Measurements from ENCODE around the gene COX18. TPM values are rescaled to one million over a fixed set of nuclear protein-coding genes. Genes with fewer than 3 reads are reported as not detected.
A peak's percentile ranks its signal among the peaks of the same experiment; 100 is the strongest.

COX18 gene
- total and polyA plus RNA-seq, 2 experiments from 2014 or later = 9.6 to 44.7 TPM

GRCh38 chr4:73028621-73029020 is 40.9 kb downstream of the COX18 start:
- DNase-seq (ENCODE audit: low spot score) = no peak
- no peaks in the 10 kb centered on the region for H3F3A ChIP-seq (replicated peaks; ENCODE audit: low read depth)
- Mint-ChIP-seq H3K4me3 (no peak overlapping the region), H3K27me3 (ENCODE audit: insufficient read depth, low read depth, poor library complexity) (no peaks in the 10 kb centered on the region), H3K4me1 (peaks cover 2% of the 10 kb centered on the region; the same call in 1 of the 3 replicates), H3K27ac (no peak overlapping the region), H3K36me3 (ENCODE audit: low read depth) (peaks cover 2% of the 10 kb centered on the region; the same call in 1 of the 3 replicates), H3K9me3 (no peaks in the 10 kb centered on the region; the same call in 2 of the 3 replicates)
- H3K27me3 ChIP-seq (ENCODE audit: insufficient read depth) = no peaks in the 10 kb centered on the region
- no peak overlapping the region for H3K4me3 ChIP-seq
- TF ChIP-seq EZH2phosphoT487 (IDR thresholded peaks at IDR 0.05; ENCODE audit: unreplicated experiment) = no peak
- no peak for TF ChIP-seq STAT1 (IDR thresholded peaks at IDR 0.05; ENCODE audit: unreplicated experiment)
- no peak for TF ChIP-seq EZH2 (IDR thresholded peaks at IDR 0.05; ENCODE audit: low read depth, unreplicated experiment)
- TF ChIP-seq, protein P1, sequence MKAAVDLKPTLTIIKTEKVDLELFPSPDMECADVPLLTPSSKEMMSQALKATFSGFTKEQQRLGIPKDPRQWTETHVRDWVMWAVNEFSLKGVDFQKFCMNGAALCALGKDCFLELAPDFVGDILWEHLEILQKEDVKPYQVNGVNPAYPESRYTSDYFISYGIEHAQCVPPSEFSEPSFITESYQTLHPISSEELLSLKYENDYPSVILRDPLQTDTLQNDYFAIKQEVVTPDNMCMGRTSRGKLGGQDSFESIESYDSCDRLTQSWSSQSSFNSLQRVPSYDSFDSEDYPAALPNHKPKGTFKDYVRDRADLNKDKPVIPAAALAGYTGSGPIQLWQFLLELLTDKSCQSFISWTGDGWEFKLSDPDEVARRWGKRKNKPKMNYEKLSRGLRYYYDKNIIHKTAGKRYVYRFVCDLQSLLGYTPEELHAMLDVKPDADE (IDR thresholded peaks at IDR 0.05) = no peak
- TF ChIP-seq ZNF114 (CRISPR knock-in tag; IDR thresholded peaks at IDR 0.05) = no peak
- no peak for TF ChIP-seq ZNF331 (CRISPR knock-in tag; IDR thresholded peaks at IDR 0.05; ENCODE audit: low read depth)
- TF ChIP-seq, protein P2, sequence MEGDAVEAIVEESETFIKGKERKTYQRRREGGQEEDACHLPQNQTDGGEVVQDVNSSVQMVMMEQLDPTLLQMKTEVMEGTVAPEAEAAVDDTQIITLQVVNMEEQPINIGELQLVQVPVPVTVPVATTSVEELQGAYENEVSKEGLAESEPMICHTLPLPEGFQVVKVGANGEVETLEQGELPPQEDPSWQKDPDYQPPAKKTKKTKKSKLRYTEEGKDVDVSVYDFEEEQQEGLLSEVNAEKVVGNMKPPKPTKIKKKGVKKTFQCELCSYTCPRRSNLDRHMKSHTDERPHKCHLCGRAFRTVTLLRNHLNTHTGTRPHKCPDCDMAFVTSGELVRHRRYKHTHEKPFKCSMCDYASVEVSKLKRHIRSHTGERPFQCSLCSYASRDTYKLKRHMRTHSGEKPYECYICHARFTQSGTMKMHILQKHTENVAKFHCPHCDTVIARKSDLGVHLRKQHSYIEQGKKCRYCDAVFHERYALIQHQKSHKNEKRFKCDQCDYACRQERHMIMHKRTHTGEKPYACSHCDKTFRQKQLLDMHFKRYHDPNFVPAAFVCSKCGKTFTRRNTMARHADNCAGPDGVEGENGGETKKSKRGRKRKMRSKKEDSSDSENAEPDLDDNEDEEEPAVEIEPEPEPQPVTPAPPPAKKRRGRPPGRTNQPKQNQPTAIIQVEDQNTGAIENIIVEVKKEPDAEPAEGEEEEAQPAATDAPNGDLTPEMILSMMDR (conservative IDR thresholded peaks at IDR 0.05; ENCODE audit: low read depth in 2 of 2) = no peak
- no peak for TF ChIP-seq NANOG (IDR thresholded peaks at IDR 0.05; ENCODE audit: borderline replicate concordance)
- TF ChIP-seq, protein P3, sequence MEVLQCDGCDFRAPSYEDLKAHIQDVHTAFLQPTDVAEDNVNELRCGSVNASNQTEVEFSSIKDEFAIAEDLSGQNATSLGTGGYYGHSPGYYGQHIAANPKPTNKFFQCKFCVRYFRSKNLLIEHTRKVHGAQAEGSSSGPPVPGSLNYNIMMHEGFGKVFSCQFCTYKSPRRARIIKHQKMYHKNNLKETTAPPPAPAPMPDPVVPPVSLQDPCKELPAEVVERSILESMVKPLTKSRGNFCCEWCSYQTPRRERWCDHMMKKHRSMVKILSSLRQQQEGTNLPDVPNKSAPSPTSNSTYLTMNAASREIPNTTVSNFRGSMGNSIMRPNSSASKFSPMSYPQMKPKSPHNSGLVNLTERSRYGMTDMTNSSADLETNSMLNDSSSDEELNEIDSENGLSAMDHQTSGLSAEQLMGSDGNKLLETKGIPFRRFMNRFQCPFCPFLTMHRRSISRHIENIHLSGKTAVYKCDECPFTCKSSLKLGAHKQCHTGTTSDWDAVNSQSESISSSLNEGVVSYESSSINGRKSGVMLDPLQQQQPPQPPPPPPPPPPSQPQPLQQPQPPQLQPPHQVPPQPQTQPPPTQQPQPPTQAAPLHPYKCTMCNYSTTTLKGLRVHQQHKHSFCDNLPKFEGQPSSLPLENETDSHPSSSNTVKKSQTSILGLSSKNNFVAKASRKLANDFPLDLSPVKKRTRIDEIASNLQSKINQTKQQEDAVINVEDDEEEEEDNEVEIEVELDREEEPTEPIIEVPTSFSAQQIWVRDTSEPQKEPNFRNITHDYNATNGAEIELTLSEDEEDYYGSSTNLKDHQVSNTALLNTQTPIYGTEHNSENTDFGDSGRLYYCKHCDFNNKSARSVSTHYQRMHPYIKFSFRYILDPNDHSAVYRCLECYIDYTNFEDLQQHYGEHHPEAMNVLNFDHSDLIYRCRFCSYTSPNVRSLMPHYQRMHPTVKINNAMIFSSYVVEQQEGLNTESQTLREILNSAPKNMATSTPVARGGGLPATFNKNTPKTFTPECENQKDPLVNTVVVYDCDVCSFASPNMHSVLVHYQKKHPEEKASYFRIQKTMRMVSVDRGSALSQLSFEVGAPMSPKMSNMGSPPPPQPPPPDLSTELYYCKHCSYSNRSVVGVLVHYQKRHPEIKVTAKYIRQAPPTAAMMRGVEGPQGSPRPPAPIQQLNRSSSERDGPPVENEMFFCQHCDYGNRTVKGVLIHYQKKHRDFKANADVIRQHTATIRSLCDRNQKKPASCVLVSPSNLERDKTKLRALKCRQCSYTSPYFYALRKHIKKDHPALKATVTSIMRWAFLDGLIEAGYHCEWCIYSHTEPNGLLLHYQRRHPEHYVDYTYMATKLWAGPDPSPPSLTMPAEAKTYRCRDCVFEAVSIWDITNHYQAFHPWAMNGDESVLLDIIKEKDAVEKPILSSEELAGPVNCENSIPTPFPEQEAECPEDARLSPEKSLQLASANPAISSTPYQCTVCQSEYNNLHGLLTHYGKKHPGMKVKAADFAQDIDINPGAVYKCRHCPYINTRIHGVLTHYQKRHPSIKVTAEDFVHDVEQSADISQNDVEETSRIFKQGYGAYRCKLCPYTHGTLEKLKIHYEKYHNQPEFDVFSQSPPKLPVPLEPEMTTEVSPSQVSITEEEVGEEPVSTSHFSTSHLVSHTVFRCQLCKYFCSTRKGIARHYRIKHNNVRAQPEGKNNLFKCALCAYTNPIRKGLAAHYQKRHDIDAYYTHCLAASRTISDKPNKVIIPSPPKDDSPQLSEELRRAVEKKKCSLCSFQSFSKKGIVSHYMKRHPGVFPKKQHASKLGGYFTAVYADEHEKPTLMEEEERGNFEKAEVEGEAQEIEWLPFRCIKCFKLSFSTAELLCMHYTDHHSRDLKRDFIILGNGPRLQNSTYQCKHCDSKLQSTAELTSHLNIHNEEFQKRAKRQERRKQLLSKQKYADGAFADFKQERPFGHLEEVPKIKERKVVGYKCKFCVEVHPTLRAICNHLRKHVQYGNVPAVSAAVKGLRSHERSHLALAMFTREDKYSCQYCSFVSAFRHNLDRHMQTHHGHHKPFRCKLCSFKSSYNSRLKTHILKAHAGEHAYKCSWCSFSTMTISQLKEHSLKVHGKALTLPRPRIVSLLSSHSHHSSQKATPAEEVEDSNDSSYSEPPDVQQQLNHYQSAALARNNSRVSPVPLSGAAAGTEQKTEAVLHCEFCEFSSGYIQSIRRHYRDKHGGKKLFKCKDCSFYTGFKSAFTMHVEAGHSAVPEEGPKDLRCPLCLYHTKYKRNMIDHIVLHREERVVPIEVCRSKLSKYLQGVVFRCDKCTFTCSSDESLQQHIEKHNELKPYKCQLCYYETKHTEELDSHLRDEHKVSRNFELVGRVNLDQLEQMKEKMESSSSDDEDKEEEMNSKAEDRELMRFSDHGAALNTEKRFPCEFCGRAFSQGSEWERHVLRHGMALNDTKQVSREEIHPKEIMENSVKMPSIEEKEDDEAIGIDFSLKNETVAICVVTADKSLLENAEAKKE (CRISPR knock-in tag; IDR thresholded peaks at IDR 0.05) = no peak
- TF ChIP-seq, protein P4, sequence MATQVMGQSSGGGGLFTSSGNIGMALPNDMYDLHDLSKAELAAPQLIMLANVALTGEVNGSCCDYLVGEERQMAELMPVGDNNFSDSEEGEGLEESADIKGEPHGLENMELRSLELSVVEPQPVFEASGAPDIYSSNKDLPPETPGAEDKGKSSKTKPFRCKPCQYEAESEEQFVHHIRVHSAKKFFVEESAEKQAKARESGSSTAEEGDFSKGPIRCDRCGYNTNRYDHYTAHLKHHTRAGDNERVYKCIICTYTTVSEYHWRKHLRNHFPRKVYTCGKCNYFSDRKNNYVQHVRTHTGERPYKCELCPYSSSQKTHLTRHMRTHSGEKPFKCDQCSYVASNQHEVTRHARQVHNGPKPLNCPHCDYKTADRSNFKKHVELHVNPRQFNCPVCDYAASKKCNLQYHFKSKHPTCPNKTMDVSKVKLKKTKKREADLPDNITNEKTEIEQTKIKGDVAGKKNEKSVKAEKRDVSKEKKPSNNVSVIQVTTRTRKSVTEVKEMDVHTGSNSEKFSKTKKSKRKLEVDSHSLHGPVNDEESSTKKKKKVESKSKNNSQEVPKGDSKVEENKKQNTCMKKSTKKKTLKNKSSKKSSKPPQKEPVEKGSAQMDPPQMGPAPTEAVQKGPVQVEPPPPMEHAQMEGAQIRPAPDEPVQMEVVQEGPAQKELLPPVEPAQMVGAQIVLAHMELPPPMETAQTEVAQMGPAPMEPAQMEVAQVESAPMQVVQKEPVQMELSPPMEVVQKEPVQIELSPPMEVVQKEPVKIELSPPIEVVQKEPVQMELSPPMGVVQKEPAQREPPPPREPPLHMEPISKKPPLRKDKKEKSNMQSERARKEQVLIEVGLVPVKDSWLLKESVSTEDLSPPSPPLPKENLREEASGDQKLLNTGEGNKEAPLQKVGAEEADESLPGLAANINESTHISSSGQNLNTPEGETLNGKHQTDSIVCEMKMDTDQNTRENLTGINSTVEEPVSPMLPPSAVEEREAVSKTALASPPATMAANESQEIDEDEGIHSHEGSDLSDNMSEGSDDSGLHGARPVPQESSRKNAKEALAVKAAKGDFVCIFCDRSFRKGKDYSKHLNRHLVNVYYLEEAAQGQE (IDR thresholded peaks at IDR 0.05; ENCODE audit: unreplicated experiment) = no peak
- no peak for TF ChIP-seq CREB1 (CRISPR knock-in tag; IDR thresholded peaks at IDR 0.05; ENCODE audit: low read depth)
- no peak for TF ChIP-seq JUNB (IDR thresholded peaks at IDR 0.05; ENCODE audit: unreplicated experiment)
- no peak for TF ChIP-seq POLR2AphosphoS5 (IDR thresholded peaks at IDR 0.05; ENCODE audit: low read depth)
- H3K4me2 ChIP-seq = no peak overlapping the region
- no peaks in the 10 kb centered on the region for H4K20me1 ChIP-seq (replicated peaks; ENCODE audit: insufficient read depth)
- H3K36me3 ChIP-seq (ENCODE audit: insufficient read depth) = no peaks in the 10 kb centered on the region
- no peak overlapping the region for H3K27ac ChIP-seq (ENCODE audit: low read depth)
- H2AFZ ChIP-seq = peak overlapping the region; percentile 65; the same call in 1 of the 2 replicates
- H3K4me1 ChIP-seq (ENCODE audit: insufficient read depth) = 0 out of 2 replicates have a peak, but pooled peaks cover 7% of the 10 kb centered on the region
- ATAC-seq = no peak
- no peaks in the 10 kb centered on the region for H3K79me2 ChIP-seq (replicated peaks; ENCODE audit: insufficient read depth)
- peaks cover 4% of the 10 kb centered on the region; the same call in 1 of the 2 replicates for H3K9me2 ChIP-seq (ENCODE audit: insufficient read depth)
